A172 (cell line): ENCODE data around the gene IL6ST. TPM values are rescaled to one million over a fixed set of nuclear protein-coding genes. Genes with fewer than 3 reads are reported as not detected.

Experiments used
- DNase-seq: peaks from one replicate; pipeline ENCODE4 v3.0.0-alpha.2; 2015; ENCODE audit warnings: low spot score
- total RNA-seq: library from RNA; depleted of rRNA; stranded (reverse); fragments of >200 nt; shearing (Covaris generic); gene quantifications from 2 replicates; pipeline ENCODE4 v1.2.3, GENCODE V29; 2014; rRNA removed

The IL6ST gene
- total RNA-seq, 1 experiment from 2014 or later: 97.7 TPM

GRCh38 chr5:55896663-55897062 lies 98.1 kb downstream of the IL6ST start:
- DNase-seq: no peak

GRCh38 chr5:55896238-55896637 lies 98.5 kb downstream of the IL6ST start:
- no peak for DNase-seq

GRCh38 chr5:55895346-55895745 lies 99.4 kb downstream of the IL6ST start:
- no peak for DNase-seq

- DNase-seq: no peak
Measured at GRCh38 chr5:55894135-55894534, 100.6 kb downstream of the IL6ST start.

GRCh38 chr5:55892479-55892878 lies 102.3 kb downstream of the IL6ST start:
- DNase-seq: no peak

- no peak for DNase-seq
Measured at GRCh38 chr5:55888205-55888604, 106.6 kb downstream of the IL6ST start.

GRCh38 chr5:55885359-55885758 lies 109.4 kb downstream of the IL6ST start:
- DNase-seq: no peak

Other genes with a start within 250 kb of the IL6ST start
- gene IL31RA, start 143.6 kb downstream of the IL6ST start, total RNA-seq: 1.6 and 2.6 TPM in 2 replicates
- not detected in 2 replicates for gene ANKRD55, start 238.4 kb upstream of the IL6ST start, total RNA-seq